GM18526 (cell line): ENCODE results near the gene GPX4.

Experiments
- POLR2A ChIP-seq: IDR thresholded peaks from 3 replicates; pipeline ENCODE4 v1.6.1; 2011; ENCODE audit not compliant: insufficient read length; ENCODE audit errors: extremely low read depth

GPX4 gene

DNA sequence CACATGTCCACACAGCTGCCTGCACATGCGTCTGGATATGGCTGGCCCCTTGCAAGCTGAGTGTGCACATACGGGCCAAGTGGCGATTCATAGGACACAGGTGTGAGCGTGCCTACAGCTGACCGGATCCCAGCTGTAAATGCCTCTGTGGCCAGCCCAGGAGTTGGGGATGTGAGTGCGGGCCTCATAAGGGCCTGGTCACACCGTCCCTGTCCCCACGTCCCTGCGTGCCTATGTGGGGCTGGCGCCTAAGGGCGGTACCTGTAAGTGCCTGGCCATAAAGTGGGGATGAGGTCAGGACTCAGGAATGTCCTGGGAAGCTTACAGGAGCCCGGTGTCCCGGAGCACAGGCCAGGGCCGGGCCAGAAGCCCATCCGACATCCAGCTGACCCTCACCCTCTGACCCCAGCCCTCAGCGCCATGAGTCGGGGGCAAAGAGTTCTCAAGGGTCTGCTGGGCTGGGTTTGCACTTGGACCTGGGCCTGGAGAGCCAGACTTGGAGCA lies 38.1 kb upstream of the GPX4 start:
- TF ChIP-seq POLR2A: no peak

DNA sequence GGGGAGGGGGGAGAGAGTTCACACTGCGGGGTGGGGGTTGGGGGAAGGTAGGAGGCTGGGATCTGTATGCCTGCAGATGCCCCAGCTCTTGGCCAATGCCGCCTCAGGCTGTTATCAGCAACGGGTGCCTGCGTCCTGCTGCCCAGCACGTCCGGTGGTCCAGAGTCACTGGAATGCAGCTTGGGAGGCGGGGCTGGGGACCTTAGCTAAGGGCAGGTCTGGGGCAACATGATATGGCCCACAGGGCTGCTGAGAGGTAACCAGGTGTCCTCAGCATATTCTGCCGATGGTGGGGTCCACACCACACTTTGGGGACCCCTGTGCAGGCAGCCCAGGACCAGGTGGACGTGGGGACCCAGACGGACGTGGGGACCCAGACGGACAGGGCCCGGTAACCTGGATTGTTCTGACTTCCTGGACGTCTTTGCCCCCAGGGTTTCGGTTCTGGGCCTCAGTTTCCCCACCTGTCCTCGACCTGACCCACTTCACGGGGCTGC lies 37.5 kb upstream of the GPX4 start:
- TF ChIP-seq POLR2A: no peak

- TF ChIP-seq POLR2A: peak; percentile 28
Observed at GRCh38 chr19:1066748-1067340, 37.0 kb upstream of the GPX4 start, which contains the start of gene ARHGAP45. TSS of gene ARHGAP45 (plus strand) at chr19:1067167. CDS start at chr19:1067406, 239 bp downstream.

- TF ChIP-seq POLR2A: no peak
Observed at GRCh38 chr19:1067341-1067957, 36.3 kb upstream of the GPX4 start.

- TF ChIP-seq POLR2A: peak; percentile 22
Observed at GRCh38 chr19:1068009-1069001, 35.5 kb upstream of the GPX4 start.

DNA sequence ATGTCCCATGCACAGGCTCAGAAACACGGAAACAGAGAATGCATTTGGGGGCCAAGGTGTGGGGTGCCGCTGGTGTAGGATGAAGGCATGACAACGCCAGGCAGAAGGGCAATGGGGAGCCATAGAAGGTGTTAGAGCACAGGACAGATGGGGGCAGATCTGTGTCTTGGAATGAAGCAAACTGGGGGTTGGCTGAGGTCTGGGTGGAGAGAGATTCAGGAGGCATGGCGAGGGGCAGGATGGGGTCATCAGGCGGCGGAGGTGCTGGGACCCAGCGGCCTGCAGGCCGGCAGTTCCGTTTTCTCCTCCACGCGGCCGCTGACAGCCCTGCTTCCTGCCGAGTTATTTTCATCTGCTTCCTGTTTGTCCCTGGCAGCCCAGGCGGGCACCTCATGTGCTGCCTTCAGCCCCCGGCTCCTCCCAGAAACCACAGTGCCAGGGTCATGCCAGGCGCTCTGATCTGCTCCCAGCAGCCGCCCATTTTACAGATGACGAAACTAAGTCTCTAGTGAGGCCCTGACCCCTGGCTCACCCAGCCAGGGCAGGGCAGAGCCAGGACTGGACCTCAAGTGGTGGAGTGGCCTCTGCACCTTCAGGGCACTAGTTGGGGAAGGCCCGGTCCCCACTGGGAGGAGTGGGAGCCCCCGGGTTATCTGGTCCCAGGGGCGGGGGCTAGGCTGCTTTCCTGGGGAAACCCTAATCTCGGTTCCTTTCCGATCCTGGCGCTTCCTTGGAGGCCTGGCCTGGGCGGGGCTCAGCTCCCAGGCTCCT lies 34.6 kb upstream of the GPX4 start:
- peak; percentile 51 for TF ChIP-seq POLR2A

DNA sequence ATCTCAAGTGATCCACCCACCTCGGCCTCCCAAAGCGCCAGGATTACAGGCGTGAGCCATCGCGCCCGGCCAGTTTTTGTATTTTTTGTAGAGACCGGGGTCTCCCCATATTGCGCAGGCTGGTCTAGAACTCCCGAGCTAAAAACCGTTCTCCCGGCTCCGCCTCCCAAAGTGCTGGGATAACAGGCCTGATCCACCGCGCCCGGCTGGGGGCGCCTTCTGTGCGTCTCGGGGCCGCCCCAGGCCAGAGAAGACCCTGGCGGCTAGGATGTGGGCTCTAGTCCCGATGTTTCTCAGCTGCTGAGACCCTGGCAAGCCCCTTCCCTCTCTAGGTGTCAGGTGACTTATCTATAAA lies 33.2 kb upstream of the GPX4 start:
- no peak for TF ChIP-seq POLR2A

DNA sequence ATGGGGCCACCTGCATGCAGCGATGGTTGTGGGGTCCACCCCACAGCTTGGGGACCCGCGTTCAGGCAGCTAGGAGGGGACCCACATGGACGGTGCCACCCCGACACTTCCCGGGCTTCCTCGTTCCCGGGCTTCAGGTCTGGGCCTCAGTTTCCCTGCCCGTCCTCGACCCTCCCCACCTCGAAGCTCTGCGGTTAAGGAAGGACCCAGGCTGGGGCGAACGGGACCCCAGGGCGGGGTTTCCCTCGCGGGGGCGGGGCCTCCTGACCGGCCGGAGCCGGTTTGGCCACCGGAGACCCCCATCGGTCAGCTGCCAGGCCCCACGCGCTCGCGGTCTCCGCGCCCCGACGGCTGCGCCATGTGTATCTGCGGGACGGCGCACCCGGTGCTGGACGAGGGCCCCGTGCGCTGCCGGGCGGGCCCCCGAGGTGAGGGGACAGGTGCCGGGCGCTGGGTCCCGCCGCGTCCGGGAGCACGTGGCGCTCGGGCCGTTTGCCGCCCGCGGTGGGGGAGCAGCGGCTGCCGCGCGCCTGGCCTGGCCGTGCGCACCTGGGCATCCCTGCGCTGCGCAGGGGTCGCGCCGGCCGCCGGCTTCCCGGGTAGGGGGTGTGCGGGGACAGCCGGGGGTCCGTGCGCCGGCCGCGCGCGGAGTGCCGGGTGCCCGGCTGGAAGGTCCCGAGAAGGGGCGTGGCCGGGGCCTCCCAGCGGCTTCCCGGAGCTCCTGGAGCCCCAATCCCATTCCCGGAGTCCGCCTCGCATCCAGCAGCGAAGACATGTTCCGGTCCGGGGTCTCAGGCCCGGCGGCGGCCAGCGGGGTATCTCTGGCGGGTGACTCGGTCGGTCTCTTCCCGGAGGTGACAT lies 32.6 kb upstream of the GPX4 start:
- TF ChIP-seq POLR2A: no peak

DNA sequence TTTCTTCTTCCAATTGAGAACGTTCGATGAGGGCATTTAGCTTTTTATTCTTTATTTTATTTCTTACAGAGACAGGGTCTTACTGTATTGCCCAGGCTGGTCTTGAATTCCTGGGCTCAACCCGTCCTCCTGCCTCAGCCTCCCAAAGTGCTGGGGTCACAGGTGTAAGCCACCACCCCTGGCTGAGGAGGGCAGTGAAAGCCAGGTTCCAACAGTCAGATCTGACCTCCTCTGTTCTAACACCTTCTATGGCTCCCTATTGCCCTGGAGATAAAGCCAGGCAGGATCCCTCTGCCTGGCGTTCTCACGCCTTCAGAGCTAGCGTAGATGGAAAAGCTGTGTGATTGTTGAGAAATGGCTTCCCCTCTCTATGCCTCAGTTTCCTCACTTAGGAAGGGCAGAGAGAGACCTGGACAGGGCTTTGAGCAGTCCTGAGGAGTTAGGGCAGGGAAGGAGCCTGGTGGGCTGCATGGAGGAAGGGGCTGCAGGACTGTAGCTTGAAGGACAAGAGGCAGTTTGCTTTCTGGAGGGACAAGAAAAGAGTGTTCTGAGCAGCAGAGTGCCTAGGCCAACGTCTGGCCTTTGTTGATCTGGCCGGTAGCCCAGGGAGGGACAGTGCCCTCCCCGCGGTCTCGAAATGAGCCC lies 31.3 kb upstream of the GPX4 start:
- no peak for TF ChIP-seq POLR2A

DNA sequence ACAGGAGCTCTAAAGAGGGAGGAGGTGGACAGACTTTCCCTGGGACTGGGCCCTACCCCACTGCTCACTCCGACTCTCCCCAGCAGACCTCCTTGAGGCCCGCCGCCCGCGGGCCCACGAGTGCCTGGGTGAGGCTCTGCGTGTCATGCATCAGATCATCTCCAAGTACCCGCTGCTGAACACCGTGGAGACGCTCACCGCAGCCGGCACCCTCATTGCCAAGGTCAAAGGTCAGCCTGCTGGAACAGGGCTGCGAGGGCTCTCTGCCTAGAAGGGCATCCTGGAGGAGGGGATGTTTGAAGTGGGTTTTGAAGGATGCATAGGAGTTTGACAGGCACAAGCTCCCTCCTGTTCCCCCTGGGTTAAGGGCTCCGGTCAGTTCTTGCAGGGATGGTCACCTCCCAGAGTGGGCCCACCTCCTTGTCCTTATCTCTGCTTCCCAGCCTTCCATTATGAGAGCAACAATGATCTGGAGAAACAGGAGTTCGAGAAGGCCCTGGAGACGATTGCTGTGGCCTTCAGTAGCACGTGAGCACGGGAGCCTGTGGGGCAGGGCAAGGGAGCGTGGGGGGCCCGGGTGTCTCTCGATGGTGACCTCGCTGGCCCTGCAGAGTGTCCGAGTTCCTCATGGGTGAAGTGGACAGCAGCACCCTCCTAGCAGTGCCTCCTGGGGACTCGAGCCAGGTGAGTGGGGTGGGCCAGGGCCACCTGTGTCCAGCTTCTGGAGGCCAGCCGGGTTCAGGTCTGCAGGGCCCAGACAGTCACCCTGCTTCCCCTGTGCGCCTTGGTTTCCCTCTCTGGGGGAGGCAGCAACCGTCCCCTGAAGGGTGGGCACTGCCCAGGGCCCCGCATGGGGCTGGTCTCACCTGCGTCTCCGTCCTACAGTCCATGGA lies 30.5 kb upstream of the GPX4 start:
- no peak for TF ChIP-seq POLR2A

GRCh38 chr19:1073956-1074517 lies 29.8 kb upstream of the GPX4 start:
- no peak for TF ChIP-seq POLR2A
